Cardiac fibroblast (primary cell): ENCODE results near the gene ANXA4.

Source experiments
- DNase-seq, 2 donors: peaks; one replicate each; pipeline versions ENCODE4 v3.0.0 to v3.0.0-alpha.2; 2010; ENCODE audit warnings: low read depth in 2 of 2
- H3K4me3 ChIP-seq, 2 donors: replicated peaks in 1 of 2; 1 replicate in 1 of 2; 2 replicates in 1 of 2; pipeline ENCODE4 v1.5.1; 2011; ENCODE audit warnings: low read depth in 2 of 2, low read length in 2 of 2, mild to moderate bottlenecking in 2 of 2, moderate library complexity in 1 of 2
- TF ChIP-seq, protein P1 (sequence below): IDR thresholded peaks from one replicate; pipeline ENCODE4 v1.5.1; 2011; ENCODE audit warnings: low read depth, mild to moderate bottlenecking, low read length, inconsistent platforms

Gene ANXA4

DNA sequence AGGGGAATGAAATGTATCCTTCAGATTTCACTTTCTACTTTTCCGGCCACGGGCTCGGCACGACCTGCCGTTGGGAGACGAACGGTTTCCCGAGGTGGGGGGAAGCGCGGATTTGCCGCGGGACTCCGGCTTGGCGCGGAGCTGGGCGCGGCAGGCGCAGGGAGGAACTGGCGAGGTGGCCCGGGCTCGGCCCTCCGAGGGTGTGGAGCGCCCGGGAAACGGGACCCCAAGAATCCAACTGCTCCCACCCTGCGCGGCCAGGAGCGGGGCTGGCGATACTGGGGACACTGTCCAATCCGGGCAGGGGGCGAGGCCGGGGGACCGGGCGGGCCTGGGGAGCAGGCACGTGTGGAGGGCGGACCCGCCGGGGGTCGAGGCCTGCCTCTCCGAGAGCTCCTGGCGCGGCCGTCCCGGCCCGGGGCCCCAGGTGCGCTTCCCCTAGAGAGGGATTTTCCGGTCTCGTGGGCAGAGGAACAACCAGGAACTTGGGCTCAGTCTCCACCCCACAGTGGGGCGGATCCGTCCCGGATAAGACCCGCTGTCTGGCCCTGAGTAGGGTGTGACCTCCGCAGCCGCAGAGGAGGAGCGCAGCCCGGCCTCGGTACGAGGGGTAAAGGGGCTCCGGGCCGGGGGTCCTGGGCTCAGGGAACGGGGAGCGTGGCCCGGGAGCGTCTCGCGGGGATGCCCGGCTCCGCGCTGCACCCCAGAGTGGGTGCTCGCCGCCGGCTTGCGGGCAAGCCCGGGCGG, at the start of gene ANXA4:
TSS of gene ANXA4 (plus strand) at position 560 of the 747 bp plus-strand sequence. CDS start 39,432 bp downstream, outside the sequence.
- TF ChIP-seq, protein P1, sequence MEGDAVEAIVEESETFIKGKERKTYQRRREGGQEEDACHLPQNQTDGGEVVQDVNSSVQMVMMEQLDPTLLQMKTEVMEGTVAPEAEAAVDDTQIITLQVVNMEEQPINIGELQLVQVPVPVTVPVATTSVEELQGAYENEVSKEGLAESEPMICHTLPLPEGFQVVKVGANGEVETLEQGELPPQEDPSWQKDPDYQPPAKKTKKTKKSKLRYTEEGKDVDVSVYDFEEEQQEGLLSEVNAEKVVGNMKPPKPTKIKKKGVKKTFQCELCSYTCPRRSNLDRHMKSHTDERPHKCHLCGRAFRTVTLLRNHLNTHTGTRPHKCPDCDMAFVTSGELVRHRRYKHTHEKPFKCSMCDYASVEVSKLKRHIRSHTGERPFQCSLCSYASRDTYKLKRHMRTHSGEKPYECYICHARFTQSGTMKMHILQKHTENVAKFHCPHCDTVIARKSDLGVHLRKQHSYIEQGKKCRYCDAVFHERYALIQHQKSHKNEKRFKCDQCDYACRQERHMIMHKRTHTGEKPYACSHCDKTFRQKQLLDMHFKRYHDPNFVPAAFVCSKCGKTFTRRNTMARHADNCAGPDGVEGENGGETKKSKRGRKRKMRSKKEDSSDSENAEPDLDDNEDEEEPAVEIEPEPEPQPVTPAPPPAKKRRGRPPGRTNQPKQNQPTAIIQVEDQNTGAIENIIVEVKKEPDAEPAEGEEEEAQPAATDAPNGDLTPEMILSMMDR, result no peak
- DNase-seq, result peak; percentile 69 to 72
- peak within 1 kb of the TSS; percentile 73 to 80 for H3K4me3 ChIP-seq

DNA sequence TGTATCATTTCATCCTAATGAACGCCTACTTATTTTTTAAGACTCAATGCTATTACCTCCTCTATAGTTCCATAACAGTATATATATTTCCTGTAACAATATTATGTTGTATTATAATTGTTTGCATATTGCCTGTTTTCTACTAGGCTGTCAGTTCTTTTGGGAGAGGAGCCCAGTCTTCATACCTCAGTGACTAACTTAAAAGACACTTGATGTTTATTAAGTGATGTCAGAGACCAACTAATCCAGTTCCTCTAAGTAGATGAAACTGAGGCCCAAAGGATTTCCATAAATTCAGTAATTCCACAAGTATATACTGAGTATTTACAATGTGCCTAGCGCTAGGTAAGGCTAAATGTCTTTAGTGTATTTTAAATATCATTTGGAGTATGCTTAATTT, 49.5 kb upstream of the ANXA4 start:
- no peak overlapping the region for H3K4me3 ChIP-seq
- TF ChIP-seq, protein P1, result no peak
- peak in 1 of 2 donors; percentile 72 for DNase-seq

DNA sequence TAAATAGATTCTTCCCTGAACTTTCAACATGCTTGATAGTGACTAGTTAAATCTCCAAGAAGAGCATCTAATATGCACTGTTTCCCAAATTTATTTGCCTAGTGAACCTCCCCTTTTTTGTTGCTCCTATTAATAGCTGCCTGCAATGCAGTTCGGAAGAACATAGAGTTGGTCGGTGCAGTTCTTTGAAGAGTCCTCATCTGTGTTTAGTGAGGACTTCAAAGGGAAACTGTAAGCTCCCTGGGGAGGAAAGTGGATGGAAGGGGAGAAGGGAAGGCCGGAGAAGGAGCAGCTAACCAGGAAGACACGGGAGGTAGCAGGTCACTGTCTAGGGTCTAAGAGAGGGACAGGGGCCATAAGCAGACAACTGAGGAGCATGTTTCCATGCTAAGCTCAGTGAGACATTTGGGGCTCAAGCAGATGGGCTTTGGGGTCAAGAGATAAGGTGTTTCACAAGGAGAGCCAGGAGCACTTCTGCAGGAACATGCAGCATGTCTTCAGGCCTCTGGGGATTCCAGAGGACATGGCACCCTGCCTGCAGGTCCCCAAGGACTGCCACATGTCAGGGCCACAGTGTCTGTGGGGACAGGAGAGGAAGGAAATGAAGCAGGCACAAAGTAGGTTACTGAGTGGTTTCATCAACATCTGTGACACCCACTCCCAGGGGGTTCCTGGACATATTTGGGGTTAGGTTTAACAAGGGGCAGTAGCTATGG, 48.7 kb upstream of the ANXA4 start:
- TF ChIP-seq, protein P1, result no peak
- H3K4me3 ChIP-seq, result no peak overlapping the region
- DNase-seq, result no peak

DNA sequence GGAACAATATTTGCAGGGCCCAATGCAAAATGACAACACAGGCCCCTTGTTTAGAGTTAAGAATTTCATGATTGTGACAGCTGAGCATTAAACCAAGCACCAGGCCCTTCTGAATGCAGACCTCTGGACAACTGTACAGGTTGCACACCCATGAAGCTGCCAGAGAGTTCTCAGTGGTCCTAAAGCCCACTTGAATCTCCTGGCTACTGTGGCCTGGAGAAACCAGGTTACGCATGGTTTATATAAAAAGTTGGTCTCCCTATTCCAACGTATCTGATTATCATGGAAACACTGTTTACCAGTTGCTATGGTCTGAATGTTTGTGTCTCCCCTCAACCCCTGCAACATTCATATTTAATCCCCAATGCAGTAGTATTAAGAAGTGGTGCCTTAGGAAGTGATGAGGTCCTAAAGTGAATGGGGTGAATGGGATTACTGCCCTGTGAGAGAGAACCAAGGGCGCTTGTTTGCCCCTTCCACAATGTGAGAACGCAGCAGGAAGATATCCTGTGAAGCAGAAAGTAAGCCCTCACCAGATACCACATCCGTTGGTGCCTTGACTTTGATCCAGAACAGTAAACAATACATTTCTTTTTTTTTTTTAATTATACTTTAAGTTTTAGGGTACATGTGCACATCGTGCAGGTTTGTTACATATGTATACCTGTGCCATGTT, 48.0 kb upstream of the ANXA4 start:
- TF ChIP-seq, protein P1, result no peak
- no peak overlapping the region for H3K4me3 ChIP-seq
- DNase-seq, result no peak

DNA sequence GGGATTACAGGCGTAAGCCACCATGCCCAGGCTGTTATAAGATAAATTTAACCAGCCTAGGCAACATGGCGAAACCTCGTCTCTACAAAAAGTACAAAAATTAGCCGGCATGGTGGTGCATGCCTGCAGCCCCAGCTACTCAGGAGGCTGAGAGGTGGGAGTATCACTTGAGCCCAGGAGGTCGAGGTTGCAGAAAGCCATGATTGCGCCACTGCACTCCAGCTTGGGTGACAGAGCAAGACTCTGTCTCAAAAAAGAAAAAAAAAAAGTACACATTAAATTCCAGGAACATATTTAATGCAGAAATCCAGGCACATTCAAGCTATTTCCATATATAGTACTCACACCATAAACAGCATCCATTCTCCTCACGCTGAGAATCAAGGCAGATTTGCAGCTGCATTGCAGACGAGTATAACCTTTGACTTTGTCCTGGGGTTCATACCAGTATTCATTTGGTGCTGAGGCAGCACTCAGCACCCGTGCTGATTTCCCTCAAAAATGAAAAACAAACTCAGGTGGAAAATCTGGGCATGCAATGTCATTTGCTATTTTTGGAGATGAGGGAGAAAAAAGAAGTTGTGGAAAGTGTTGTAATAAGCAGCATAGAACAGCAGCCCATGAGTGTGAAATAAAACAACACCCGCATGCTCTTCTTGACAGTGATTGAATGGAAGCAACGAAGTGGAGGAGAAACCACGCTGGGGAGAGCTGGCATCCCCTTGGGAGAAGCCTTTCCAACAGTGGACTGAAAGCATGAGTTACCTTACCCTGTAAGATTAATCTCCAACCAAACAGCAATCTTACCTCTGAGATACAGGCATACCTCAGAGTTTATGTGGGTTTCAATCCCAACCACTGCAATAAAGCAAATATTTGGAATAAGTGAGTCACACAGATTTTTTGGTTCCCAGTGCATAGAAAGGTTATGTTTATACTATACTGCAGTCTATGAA, 46.8 kb upstream of the ANXA4 start:
- no peak overlapping the region for H3K4me3 ChIP-seq
- TF ChIP-seq, protein P1, result no peak
- peak; percentile 50 to 76 for DNase-seq

DNA sequence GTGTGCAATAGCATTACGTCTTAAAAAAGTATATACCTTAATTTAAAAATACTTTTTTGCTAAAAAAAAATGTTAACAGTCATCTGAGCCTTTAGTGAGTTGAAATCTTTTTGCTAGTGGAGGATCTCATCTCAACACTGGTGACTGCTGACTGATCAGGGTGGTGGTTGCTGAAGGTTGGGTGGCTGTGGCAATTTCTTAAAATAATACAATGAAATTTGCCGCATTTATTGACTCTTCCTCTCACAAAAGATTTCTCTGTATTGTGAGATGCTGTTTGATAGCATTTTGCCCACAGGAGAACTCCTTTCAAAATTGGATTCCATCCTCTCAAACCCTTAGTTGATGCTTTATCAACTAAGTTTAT, 46.1 kb upstream of the ANXA4 start:
- H3K4me3 ChIP-seq, result no peak overlapping the region
- no peak for DNase-seq
- TF ChIP-seq, protein P1, result no peak
